ENCODE measurements around the gene OSM.

OSM gene

DNA sequence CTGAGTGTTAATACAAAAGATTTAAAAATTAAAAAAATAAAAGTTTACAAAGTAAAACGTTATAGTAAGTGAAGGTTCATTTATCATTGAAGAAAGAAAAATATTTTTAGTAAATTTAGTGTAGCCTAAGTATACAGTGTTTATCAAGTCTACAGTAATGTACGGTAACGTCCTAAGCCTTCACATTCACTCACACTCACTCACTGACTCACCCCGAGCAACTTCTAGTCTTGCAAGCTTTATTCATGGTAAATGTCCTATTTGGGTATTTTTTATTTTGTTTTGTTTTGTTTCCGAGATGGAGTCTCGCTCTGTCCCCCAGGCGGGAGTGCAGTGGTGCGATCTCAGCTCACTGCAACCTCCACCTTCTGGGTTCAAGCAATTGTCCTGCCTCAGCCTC, 13.9 kb upstream of the OSM start:
- no peak overlapping the region for H3K4me3 ChIP-seq (ENCODE audit: low read depth, low read length)
- TF ChIP-seq, protein P1, sequence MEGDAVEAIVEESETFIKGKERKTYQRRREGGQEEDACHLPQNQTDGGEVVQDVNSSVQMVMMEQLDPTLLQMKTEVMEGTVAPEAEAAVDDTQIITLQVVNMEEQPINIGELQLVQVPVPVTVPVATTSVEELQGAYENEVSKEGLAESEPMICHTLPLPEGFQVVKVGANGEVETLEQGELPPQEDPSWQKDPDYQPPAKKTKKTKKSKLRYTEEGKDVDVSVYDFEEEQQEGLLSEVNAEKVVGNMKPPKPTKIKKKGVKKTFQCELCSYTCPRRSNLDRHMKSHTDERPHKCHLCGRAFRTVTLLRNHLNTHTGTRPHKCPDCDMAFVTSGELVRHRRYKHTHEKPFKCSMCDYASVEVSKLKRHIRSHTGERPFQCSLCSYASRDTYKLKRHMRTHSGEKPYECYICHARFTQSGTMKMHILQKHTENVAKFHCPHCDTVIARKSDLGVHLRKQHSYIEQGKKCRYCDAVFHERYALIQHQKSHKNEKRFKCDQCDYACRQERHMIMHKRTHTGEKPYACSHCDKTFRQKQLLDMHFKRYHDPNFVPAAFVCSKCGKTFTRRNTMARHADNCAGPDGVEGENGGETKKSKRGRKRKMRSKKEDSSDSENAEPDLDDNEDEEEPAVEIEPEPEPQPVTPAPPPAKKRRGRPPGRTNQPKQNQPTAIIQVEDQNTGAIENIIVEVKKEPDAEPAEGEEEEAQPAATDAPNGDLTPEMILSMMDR (IDR thresholded peaks at IDR 0.05; ENCODE audit: low read depth, low read length, missing control alignments): no peak
- DNase-seq (ENCODE audit: low read depth): no peak
- in situ Hi-C loops (cut with HindIII; ENCODE audit: low sequenced_read_pairs): loop anchor here (5.0 kb wide), 1 partner anchor 47 kb away; the partner anchor contains the start of gene TBC1D10A

DNA sequence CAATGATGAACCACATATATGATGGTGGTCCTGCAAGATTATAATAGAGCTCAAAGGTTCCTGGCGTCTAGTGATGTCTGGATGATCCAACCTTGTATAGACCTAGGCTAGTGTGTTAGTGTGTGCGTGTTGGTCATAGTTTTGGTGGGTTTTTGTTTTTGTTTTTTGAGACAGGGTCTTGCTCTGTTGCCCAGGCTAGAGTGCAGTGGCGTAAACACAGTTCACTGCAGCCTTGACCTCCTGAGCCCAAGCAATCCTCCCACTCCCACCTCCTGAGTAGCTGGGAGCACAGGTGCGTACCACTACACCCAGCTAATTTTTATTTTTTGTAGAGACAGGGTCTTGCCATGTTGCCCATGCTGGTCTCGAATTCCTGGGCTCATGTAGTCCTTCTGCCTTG, 13.3 kb upstream of the OSM start:
- in situ Hi-C loops (cut with HindIII; ENCODE audit: low sequenced_read_pairs): loop anchor here (5.0 kb wide), 1 partner anchor 47 kb away; the partner anchor contains the start of gene TBC1D10A
- TF ChIP-seq, protein P1 (IDR thresholded peaks at IDR 0.05; ENCODE audit: low read depth, low read length, missing control alignments): no peak
- no peak for DNase-seq (ENCODE audit: low read depth)
- no peak overlapping the region for H3K4me3 ChIP-seq (ENCODE audit: low read depth, low read length)

DNA sequence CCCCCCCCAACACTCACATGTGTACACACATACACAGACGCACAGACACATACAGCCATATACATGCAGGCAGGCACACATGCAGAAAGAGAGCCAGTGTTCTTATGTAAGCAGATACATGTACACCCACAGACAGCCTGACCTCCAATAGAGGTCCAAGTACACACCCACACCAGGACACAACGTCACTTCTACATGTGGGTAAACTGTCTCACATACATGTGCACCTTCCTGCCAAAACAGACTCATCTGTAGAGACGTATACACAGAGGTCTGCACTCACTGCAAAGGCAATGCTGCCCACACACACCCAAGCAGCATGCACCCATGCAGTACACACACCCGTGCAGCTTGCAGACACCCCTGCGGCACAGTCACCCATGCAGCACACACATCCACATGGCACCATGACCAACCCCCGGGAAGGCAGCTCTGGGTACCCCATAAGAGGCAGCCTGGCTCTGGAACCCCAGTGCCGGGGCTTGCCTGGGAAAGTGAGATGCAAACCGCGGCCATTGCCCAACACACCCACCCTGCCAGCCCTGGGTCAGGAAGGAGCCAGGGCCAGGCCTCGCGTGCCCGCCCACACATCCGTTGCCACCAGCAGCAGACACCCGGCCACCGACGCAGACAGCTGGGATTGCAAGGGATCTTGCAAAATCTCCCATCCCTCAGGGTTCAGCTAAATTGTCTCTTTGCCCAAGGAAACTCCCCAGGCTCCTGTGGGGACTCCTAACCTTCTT, 12.6 kb upstream of the OSM start:
- in situ Hi-C loops (cut with HindIII; ENCODE audit: low sequenced_read_pairs): no loop called here
- no peak for DNase-seq (ENCODE audit: low read depth)
- TF ChIP-seq, protein P1 (IDR thresholded peaks at IDR 0.05; ENCODE audit: low read depth, low read length, missing control alignments): no peak
- no peak overlapping the region for H3K4me3 ChIP-seq (ENCODE audit: low read depth, low read length)

DNA sequence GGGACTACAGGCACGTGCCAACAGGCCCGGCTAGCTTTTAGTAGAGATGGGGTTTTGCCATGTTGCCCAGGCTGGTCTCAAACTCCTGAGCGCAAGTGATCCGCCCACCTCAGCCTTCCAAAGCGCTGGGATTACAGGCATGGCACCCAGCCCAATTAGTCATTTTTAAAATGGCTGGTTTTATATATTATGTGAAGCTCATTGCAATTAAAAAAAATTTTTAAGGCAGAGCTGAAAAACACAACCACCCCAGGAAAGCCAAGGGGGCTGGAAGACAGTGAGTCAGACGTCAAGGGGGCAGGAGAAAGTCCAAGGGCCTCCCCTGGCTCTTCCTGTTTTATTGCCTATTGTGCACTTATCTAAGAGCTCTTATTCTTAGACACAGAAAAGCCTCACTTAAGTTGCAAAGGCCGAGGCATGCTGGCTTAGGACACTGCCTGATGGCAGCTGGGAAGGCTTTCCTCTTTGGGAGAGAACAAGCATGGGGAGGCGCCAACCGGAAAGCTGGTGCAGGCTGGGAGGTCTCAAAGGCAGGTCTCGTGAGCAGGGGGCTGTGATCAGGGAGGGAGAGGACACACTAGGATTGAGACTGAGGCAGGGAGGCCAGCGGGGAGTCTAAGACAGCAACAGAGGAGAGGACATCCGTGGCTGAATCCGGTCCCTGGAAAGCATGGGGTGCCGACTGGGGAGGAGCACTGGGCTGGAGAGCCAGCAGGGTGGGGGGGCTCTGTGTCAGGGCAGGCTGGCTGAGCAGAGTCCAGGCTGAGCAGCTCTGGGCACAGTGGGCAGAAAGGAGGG, 11.1 kb upstream of the OSM start:
- H3K4me3 ChIP-seq (ENCODE audit: low read depth, low read length): no peak overlapping the region
- in situ Hi-C loops (cut with HindIII; ENCODE audit: low sequenced_read_pairs): no loop called here
- TF ChIP-seq, protein P1 (IDR thresholded peaks at IDR 0.05; ENCODE audit: low read depth, low read length, missing control alignments): no peak
- DNase-seq (ENCODE audit: low read depth): peak; percentile 73

DNA sequence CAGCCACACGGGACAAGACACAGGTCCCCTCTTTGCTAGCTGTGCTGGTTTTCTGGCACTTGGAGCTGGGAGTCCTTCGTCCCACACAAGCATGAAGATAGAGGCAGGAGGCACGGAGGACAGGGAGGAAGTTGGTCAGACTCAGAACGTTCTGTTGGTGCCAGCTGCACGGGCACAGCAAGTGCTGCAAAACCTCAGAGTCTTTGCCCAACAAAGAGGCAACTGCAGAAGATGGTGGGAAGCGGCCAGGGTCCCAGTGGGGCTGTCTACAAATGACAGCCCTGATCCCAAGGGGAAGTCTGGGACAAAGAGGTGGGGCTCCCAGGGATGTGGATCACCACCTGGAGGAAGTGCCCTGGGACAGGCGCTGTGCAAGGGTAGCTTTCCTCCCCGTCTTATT, 9.4 kb upstream of the OSM start:
- in situ Hi-C loops (cut with HindIII; ENCODE audit: low sequenced_read_pairs): no loop called here
- TF ChIP-seq, protein P1 (IDR thresholded peaks at IDR 0.05; ENCODE audit: low read depth, low read length, missing control alignments): no peak
- no peak overlapping the region for H3K4me3 ChIP-seq (ENCODE audit: low read depth, low read length)
- no peak for DNase-seq (ENCODE audit: low read depth)

DNA sequence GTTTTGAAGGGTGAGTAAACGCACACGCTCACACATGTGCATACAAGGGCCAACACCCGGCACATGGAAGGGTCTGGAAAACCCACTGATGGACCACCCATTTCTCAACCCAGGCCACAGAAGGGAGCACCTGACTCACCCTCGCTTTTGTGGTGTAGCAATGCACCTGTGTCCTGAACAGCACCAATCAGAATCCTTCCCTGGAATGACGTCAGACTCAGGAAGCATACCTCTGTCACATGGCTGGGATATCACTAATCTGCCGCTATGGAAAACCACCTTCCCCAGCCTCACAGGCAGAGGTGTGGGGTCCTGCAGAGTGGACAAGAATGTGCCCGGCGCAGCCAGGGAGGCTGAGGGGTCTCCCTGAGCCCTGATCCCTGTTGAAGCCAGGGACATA, 9.0 kb upstream of the OSM start:
- no peak overlapping the region for H3K4me3 ChIP-seq (ENCODE audit: low read depth, low read length)
- in situ Hi-C loops (cut with HindIII; ENCODE audit: low sequenced_read_pairs): no loop called here
- TF ChIP-seq, protein P1 (IDR thresholded peaks at IDR 0.05; ENCODE audit: low read depth, low read length, missing control alignments): no peak
- no peak for DNase-seq (ENCODE audit: low read depth)
